Keratinocyte (primary cell): ENCODE results near the gene MAST2.

ENCODE experiments used
- CTCF ChIP-seq, 3 experiments: IDR thresholded peaks in 1 of 3; conservative IDR thresholded peaks in 1 of 3; optimal IDR thresholded peaks in 1 of 3; 2 replicates in 2 of 3; 3 replicates in 1 of 3; pipeline versions ENCODE3 to v1.5.1; 2011; ENCODE audit warnings: low read length in 3 of 3, mild to moderate bottlenecking in 3 of 3, moderate library complexity in 2 of 3, control low read depth in 1 of 3, inconsistent platforms in 1 of 3; ENCODE audit not compliant: insufficient read depth in 2 of 3; ENCODE audit errors: extremely low read depth in 1 of 3
- EZH2 ChIP-seq: IDR thresholded peaks from one replicate; pipeline ENCODE4 v1.6.1; 2012; ENCODE audit warnings: inconsistent platforms, mild to moderate bottlenecking, low read length, moderate library complexity

GRCh38 chr1:45890078-45890477 lies 86.7 kb downstream of the MAST2 start:
- TF ChIP-seq CTCF (optimal IDR thresholded peaks at IDR 0.05 in 1 of 3, IDR thresholded peaks at IDR 0.05 in 1 of 3, conservative IDR thresholded peaks at IDR 0.05 in 1 of 3; ENCODE audit: extremely low read depth in 1 of 3, insufficient read depth in 2 of 3, low read length in 3 of 3), result no peak
- no peak for TF ChIP-seq EZH2
